HEK293 (cell line): ENCODE results near the gene S100A10.

ENCODE experiments used
- KLF16 ChIP-seq: fragments of 450-650 bp; formaldehyde crosslinking; IDR thresholded peaks from 2 replicates; pipeline ENCODE4 v1.5.1; 2017; ENCODE audit warnings: missing biosample characterization, missing genetic modification characterization
- REST ChIP-seq: fragments of 450-650 bp; formaldehyde crosslinking; IDR thresholded peaks from 2 replicates; pipeline ENCODE4 v1.5.1; 2016; ENCODE audit warnings: missing biosample characterization, missing genetic modification characterization
- ZBTB1 ChIP-seq: fragments of 450-650 bp; formaldehyde crosslinking; IDR thresholded peaks from 2 replicates; pipeline ENCODE4 v1.5.1; 2016; ENCODE audit warnings: missing biosample characterization, missing genetic modification characterization
- ZBTB44 ChIP-seq: fragments of 450-650 bp; IDR thresholded peaks from 2 replicates; pipeline ENCODE4 v1.5.1; 2018; ENCODE audit warnings: missing biosample characterization, mild to moderate bottlenecking, missing genetic modification characterization
- ZBTB48 ChIP-seq: fragments of 450-650 bp; formaldehyde crosslinking; IDR thresholded peaks from 2 replicates; pipeline ENCODE4 v1.5.1; 2016; ENCODE audit warnings: missing biosample characterization, missing genetic modification characterization
- ZNF629 ChIP-seq: fragments of 450-650 bp; formaldehyde crosslinking; IDR thresholded peaks from 2 replicates; pipeline ENCODE4 v1.5.1; 2017; ENCODE audit warnings: missing biosample characterization, missing genetic modification characterization
- ZNF670 ChIP-seq: fragments of 450-650 bp; formaldehyde crosslinking; IDR thresholded peaks from 2 replicates; pipeline ENCODE4 v1.5.1; 2016; ENCODE audit warnings: missing biosample characterization, missing genetic modification characterization, low read depth
- ZSCAN30 ChIP-seq: fragments of 450-650 bp; IDR thresholded peaks from 2 replicates; pipeline ENCODE4 v1.5.1; 2018; ENCODE audit warnings: missing biosample characterization, mild to moderate bottlenecking, missing genetic modification characterization, moderate library complexity
- TF ChIP-seq, protein P1 (sequence below): fragments of 450-650 bp; formaldehyde crosslinking; IDR thresholded peaks from 2 replicates; pipeline ENCODE4 v1.5.1; 2016; ENCODE audit warnings: missing biosample characterization, missing genetic modification characterization

- no peak for TF ChIP-seq KLF16 (tag by site-specific recombination)
- TF ChIP-seq ZSCAN30 (tag by site-specific recombination), result 0 out of 2 replicates have a peak, but pooled peaks have one; percentile 42
- TF ChIP-seq, protein P1, sequence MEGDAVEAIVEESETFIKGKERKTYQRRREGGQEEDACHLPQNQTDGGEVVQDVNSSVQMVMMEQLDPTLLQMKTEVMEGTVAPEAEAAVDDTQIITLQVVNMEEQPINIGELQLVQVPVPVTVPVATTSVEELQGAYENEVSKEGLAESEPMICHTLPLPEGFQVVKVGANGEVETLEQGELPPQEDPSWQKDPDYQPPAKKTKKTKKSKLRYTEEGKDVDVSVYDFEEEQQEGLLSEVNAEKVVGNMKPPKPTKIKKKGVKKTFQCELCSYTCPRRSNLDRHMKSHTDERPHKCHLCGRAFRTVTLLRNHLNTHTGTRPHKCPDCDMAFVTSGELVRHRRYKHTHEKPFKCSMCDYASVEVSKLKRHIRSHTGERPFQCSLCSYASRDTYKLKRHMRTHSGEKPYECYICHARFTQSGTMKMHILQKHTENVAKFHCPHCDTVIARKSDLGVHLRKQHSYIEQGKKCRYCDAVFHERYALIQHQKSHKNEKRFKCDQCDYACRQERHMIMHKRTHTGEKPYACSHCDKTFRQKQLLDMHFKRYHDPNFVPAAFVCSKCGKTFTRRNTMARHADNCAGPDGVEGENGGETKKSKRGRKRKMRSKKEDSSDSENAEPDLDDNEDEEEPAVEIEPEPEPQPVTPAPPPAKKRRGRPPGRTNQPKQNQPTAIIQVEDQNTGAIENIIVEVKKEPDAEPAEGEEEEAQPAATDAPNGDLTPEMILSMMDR, result peak; percentile 73; the same call in 1 of the 2 replicates
- no peak for TF ChIP-seq REST (tag by site-specific recombination)
- TF ChIP-seq ZNF670, result no peak
- no peak for TF ChIP-seq ZBTB1
- no peak for TF ChIP-seq ZBTB44 (tag by site-specific recombination)
- no peak for TF ChIP-seq ZBTB48 (tag by site-specific recombination)
- no peak for TF ChIP-seq ZNF629 (tag by site-specific recombination)
Observed at GRCh38 chr1:152001631-152002584, 8.2 kb upstream of the S100A10 start.
